ENCODE data around the gene FADS6.
"Not testable (repeated sequence)": the region's sequence is repeated elsewhere in the genome, so short reads cannot be mapped to it uniquely, and the experiment has no call there.

Gene FADS6

GRCh38 chr17:74920306-74920620 is 26.8 kb upstream of the FADS6 start:
- no peak for DNase-seq

GRCh38 chr17:74919440-74920305 is 26.2 kb upstream of the FADS6 start:
- DNase-seq = no peak

- no peak for DNase-seq
These were observed 25.5 kb upstream of the FADS6 start for GRCh38 chr17:74918906-74919305.

- no peak for DNase-seq
These were observed 24.0 kb upstream of the FADS6 start for GRCh38 chr17:74917430-74917829.

- DNase-seq = no peak
These were observed 23.4 kb upstream of the FADS6 start for GRCh38 chr17:74916851-74917199.

GRCh38 chr17:74916136-74916850 is 22.9 kb upstream of the FADS6 start:
- no peak for DNase-seq

- DNase-seq = not testable (repeated sequence)
These were observed 18.0 kb upstream of the FADS6 start for GRCh38 chr17:74911423-74911822.

- not testable (repeated sequence) for DNase-seq
These were observed 15.7 kb upstream of the FADS6 start for GRCh38 chr17:74909097-74909496.

- no peak for DNase-seq
These were observed 13.6 kb upstream of the FADS6 start for GRCh38 chr17:74907012-74907411.

- not testable (repeated sequence) for DNase-seq
These were observed 12.9 kb upstream of the FADS6 start for GRCh38 chr17:74906214-74906793.

- DNase-seq = no peak
These were observed 11.4 kb upstream of the FADS6 start for GRCh38 chr17:74904687-74905409.

- no peak for DNase-seq
These were observed 10.2 kb upstream of the FADS6 start for GRCh38 chr17:74903671-74904070.

- DNase-seq = no peak
These were observed 9.6 kb upstream of the FADS6 start for GRCh38 chr17:74903034-74903433.

GRCh38 chr17:74901353-74902135 is 8.1 kb upstream of the FADS6 start:
- DNase-seq = no peak

GRCh38 chr17:74900208-74900607 is 6.8 kb upstream of the FADS6 start:
- no peak for DNase-seq

GRCh38 chr17:74898376-74898946 is 5.0 kb upstream of the FADS6 start:
- no peak for DNase-seq

GRCh38 chr17:74893936-74894671 is 671 bp upstream of the FADS6 start:
- DNase-seq = no peak

- no peak for DNase-seq
These were observed 1.2 kb downstream of the FADS6 start for GRCh38 chr17:74892013-74892841.

GRCh38 chr17:74890554-74890953 is 2.9 kb downstream of the FADS6 start:
- DNase-seq = no peak

- no peak for DNase-seq
These were observed 5.0 kb downstream of the FADS6 start for GRCh38 chr17:74888469-74888868.
